Daoy (cell line): ENCODE data around the gene VPS25. TPM values are rescaled to one million over a fixed set of nuclear protein-coding genes. Genes with fewer than 3 reads are reported as not detected.

ENCODE experiments used
- total RNA-seq: library from RNA; depleted of rRNA; stranded (reverse); fragments of >200 nt; shearing (Covaris generic); gene quantifications from 2 replicates; pipeline ENCODE4 v1.2.3, GENCODE V29; 2014; rRNA removed

The VPS25 gene
- total RNA-seq, 1 experiment from 2014 or later = 60.7 TPM

Other genes starting within 250 kb of the VPS25 start
- 10.5 and 14.2 TPM in 2 replicates for gene NAGLU, start 237.2 kb upstream of the VPS25 start, total RNA-seq
- under 0.01 and 0.09 TPM in 2 replicates for gene HSD17B1, start 220.5 kb upstream of the VPS25 start, total RNA-seq
- 18.6 and 19.6 TPM in 2 replicates for gene COASY, start 211.3 kb upstream of the VPS25 start, total RNA-seq
- 8.5 and 16.2 TPM in 2 replicates for gene MLX, start 206.3 kb upstream of the VPS25 start, total RNA-seq
- 17.4 and 32.3 TPM in 2 replicates for gene PSMC3IP, start 195.7 kb upstream of the VPS25 start, total RNA-seq
- gene RETREG3, start 164.1 kb upstream of the VPS25 start, total RNA-seq = 16.3 and 22.1 TPM in 2 replicates
- 36.9 and 54.3 TPM in 2 replicates for gene TUBG1, start 163.8 kb upstream of the VPS25 start, total RNA-seq
- 5.8 and 9.0 TPM in 2 replicates for gene TUBG2, start 114.2 kb upstream of the VPS25 start, total RNA-seq
- 2.5 and 8.9 TPM in 2 replicates for gene PLEKHH3, start 96.5 kb upstream of the VPS25 start, total RNA-seq
- 0.29 TPM in 1 of 2 replicates, not detected in the other for gene CCR10, start 91.6 kb upstream of the VPS25 start, total RNA-seq
- gene CNTNAP1, start 90.9 kb upstream of the VPS25 start, total RNA-seq = 2.1 and 7.4 TPM in 2 replicates
- 5.1 and 6.8 TPM in 2 replicates for gene EZH1, start 28.4 kb upstream of the VPS25 start, total RNA-seq
- gene RAMP2, start 12.2 kb upstream of the VPS25 start, total RNA-seq = 2.7 TPM in 1 of 2 replicates, not detected in the other
- gene WNK4, start 7.2 kb downstream of the VPS25 start, total RNA-seq = 1.7 and 2.1 TPM in 2 replicates
- 63.5 and 75.8 TPM in 2 replicates for gene COA3, start 25.3 kb downstream of the VPS25 start, total RNA-seq
- gene CNTD1, start 25.4 kb downstream of the VPS25 start, total RNA-seq = 0.06 TPM in 1 of 2 replicates, not detected in the other
- 37.2 and 61.3 TPM in 2 replicates for gene BECN1, start 50.8 kb downstream of the VPS25 start, total RNA-seq
- 118 and 159 TPM in 2 replicates for gene PSME3, start 59.9 kb downstream of the VPS25 start, total RNA-seq
- 0.89 and 1.0 TPM in 2 replicates for gene AOC2, start 71.1 kb downstream of the VPS25 start, total RNA-seq
- 0.06 and 0.11 TPM in 2 replicates for gene AOC3, start 77.8 kb downstream of the VPS25 start, total RNA-seq
- not detected in 2 replicates for gene G6PC1, start 127.3 kb downstream of the VPS25 start, total RNA-seq
- 21.1 and 25.7 TPM in 2 replicates for gene AARSD1, start 191.0 kb downstream of the VPS25 start, total RNA-seq
- 0.06 and 0.23 TPM in 2 replicates for gene PTGES3L, start 206.6 kb downstream of the VPS25 start, total RNA-seq
- 4.2 and 4.3 TPM in 2 replicates for gene RUNDC1, start 207.1 kb downstream of the VPS25 start, total RNA-seq
- gene RPL27, start 225.0 kb downstream of the VPS25 start, total RNA-seq = 1,016 and 1,106 TPM in 2 replicates
- gene IFI35, start 233.3 kb downstream of the VPS25 start, total RNA-seq = 6.0 and 7.8 TPM in 2 replicates
- 57.9 and 69.3 TPM in 2 replicates for gene VAT1, start 248.9 kb downstream of the VPS25 start, total RNA-seq